Dendritic cell treated with granulocyte-macrophage colony-stimulating factor and Interleukin-4, amounts not matched to agents 40 ng/mL and 50 ng/mL, for 4 days (primary cell): Measurements from ENCODE around the gene NPIPB6.

Experiments
- H3K27ac Mint-ChIP-seq: one replicate; pipeline ENCODE4 v1.8.0; 2022; ENCODE audit warnings: mild to moderate bottlenecking, mixed read lengths
- H3K27me3 Mint-ChIP-seq: one replicate; pipeline ENCODE4 v1.8.0; 2022; ENCODE audit warnings: mild to moderate bottlenecking, mixed read lengths
- H3K36me3 Mint-ChIP-seq: one replicate; pipeline ENCODE4 v1.8.0; 2022; ENCODE audit warnings: low read depth, mixed read lengths
- H3K4me1 Mint-ChIP-seq: one replicate; pipeline ENCODE4 v1.8.0; 2022; ENCODE audit warnings: low read depth, mixed read lengths
- H3K4me3 Mint-ChIP-seq: one replicate; pipeline ENCODE4 v1.8.0; 2022; ENCODE audit warnings: mild to moderate bottlenecking, moderate library complexity, mixed read lengths
- H3K9me3 Mint-ChIP-seq: one replicate; pipeline ENCODE4 v1.8.0; 2022; ENCODE audit warnings: mixed read lengths
- intact Hi-C: fragments of 100-400 bp; cut with micrococcal nuclease; formaldehyde crosslinking; loops from one replicate; pipeline ENCODE4 v1.15.0; 2022

The NPIPB6 gene

GRCh38 chr16:28316054-28316453 lies 47.3 kb downstream of the NPIPB6 start:
- intact Hi-C loops = no loop called here
- Mint-ChIP-seq H3K4me3 (no peak overlapping the region), H3K36me3 (no peaks in the 10 kb centered on the region), H3K9me3 (no peaks in the 10 kb centered on the region), H3K27ac (no peak overlapping the region), H3K4me1 (no peaks in the 10 kb centered on the region), H3K27me3 (peaks cover 9% of the 10 kb centered on the region)

- no peak overlapping the region for H3K27ac Mint-ChIP-seq
- peaks cover 8% of the 10 kb centered on the region for H3K4me1 Mint-ChIP-seq
- intact Hi-C loops = no loop called here
- no peaks in the 10 kb centered on the region for H3K36me3 Mint-ChIP-seq
- no peaks in the 10 kb centered on the region for H3K9me3 Mint-ChIP-seq
- no peak overlapping the region for H3K4me3 Mint-ChIP-seq
- H3K27me3 Mint-ChIP-seq = peaks cover 10% of the 10 kb centered on the region
Measured at GRCh38 chr16:28313587-28313986, 49.7 kb downstream of the NPIPB6 start.

- intact Hi-C loops = no loop called here
- no peaks in the 10 kb centered on the region for H3K9me3 Mint-ChIP-seq
- no peak overlapping the region for H3K27ac Mint-ChIP-seq
- peaks cover 8% of the 10 kb centered on the region for H3K4me1 Mint-ChIP-seq
- H3K27me3 Mint-ChIP-seq = peaks cover 10% of the 10 kb centered on the region
- H3K36me3 Mint-ChIP-seq = no peaks in the 10 kb centered on the region
- H3K4me3 Mint-ChIP-seq = no peak overlapping the region
Measured at GRCh38 chr16:28312327-28312726, 51.0 kb downstream of the NPIPB6 start.

- peaks cover 8% of the 10 kb centered on the region for H3K4me1 Mint-ChIP-seq
- H3K27me3 Mint-ChIP-seq = peaks cover 10% of the 10 kb centered on the region
- no peak overlapping the region for H3K4me3 Mint-ChIP-seq
- intact Hi-C loops = no loop called here
- no peak overlapping the region for H3K27ac Mint-ChIP-seq
- no peaks in the 10 kb centered on the region for H3K9me3 Mint-ChIP-seq
- H3K36me3 Mint-ChIP-seq = no peaks in the 10 kb centered on the region
Measured at GRCh38 chr16:28311913-28312312, 51.4 kb downstream of the NPIPB6 start.

GRCh38 chr16:28311413-28311812 lies 51.9 kb downstream of the NPIPB6 start:
- H3K9me3 Mint-ChIP-seq = no peaks in the 10 kb centered on the region
- H3K27me3 Mint-ChIP-seq = peaks cover 10% of the 10 kb centered on the region
- H3K36me3 Mint-ChIP-seq = no peaks in the 10 kb centered on the region
- H3K4me1 Mint-ChIP-seq = peaks cover 8% of the 10 kb centered on the region
- intact Hi-C loops = no loop called here
- no peak overlapping the region for H3K4me3 Mint-ChIP-seq
- H3K27ac Mint-ChIP-seq = no peak overlapping the region

GRCh38 chr16:28310796-28311195 lies 52.5 kb downstream of the NPIPB6 start:
- Mint-ChIP-seq H3K36me3 (no peaks in the 10 kb centered on the region), H3K4me1 (peaks cover 8% of the 10 kb centered on the region), H3K9me3 (no peaks in the 10 kb centered on the region), H3K4me3 (no peak overlapping the region), H3K27me3 (peaks cover 10% of the 10 kb centered on the region), H3K27ac (no peak overlapping the region)
- intact Hi-C loops = no loop called here

GRCh38 chr16:28309811-28310311 lies 53.4 kb downstream of the NPIPB6 start:
- intact Hi-C loops = no loop called here
- peaks cover 8% of the 10 kb centered on the region for H3K4me1 Mint-ChIP-seq
- no peaks in the 10 kb centered on the region for H3K9me3 Mint-ChIP-seq
- no peak overlapping the region for H3K27ac Mint-ChIP-seq
- no peak overlapping the region for H3K4me3 Mint-ChIP-seq
- H3K27me3 Mint-ChIP-seq = peaks cover 10% of the 10 kb centered on the region
- no peaks in the 10 kb centered on the region for H3K36me3 Mint-ChIP-seq

GRCh38 chr16:28308794-28309584 lies 54.3 kb downstream of the NPIPB6 start:
- Mint-ChIP-seq H3K36me3 (no peaks in the 10 kb centered on the region), H3K4me3 (no peak overlapping the region), H3K27ac (no peak overlapping the region), H3K27me3 (peaks cover 5% of the 10 kb centered on the region), H3K9me3 (no peaks in the 10 kb centered on the region), H3K4me1 (peaks cover 8% of the 10 kb centered on the region)
- intact Hi-C loops = no loop called here

GRCh38 chr16:28307936-28308335 lies 55.4 kb downstream of the NPIPB6 start:
- H3K4me3 Mint-ChIP-seq = no peak overlapping the region
- H3K27ac Mint-ChIP-seq = no peak overlapping the region
- peaks cover 8% of the 10 kb centered on the region for H3K4me1 Mint-ChIP-seq
- no peaks in the 10 kb centered on the region for H3K36me3 Mint-ChIP-seq
- H3K27me3 Mint-ChIP-seq = peaks cover 4% of the 10 kb centered on the region
- no peaks in the 10 kb centered on the region for H3K9me3 Mint-ChIP-seq
- intact Hi-C loops = no loop called here

- intact Hi-C loops = no loop called here
- H3K4me1 Mint-ChIP-seq = no peaks in the 10 kb centered on the region
- no peak overlapping the region for H3K27ac Mint-ChIP-seq
Measured at GRCh38 chr16:28304214-28304613, 59.1 kb downstream of the NPIPB6 start.

GRCh38 chr16:28303132-28303531 lies 60.2 kb downstream of the NPIPB6 start:
- intact Hi-C loops = no loop called here
- no peak overlapping the region for H3K27ac Mint-ChIP-seq
- H3K36me3 Mint-ChIP-seq = no peaks in the 10 kb centered on the region
- H3K4me1 Mint-ChIP-seq = no peaks in the 10 kb centered on the region
- H3K27me3 Mint-ChIP-seq = peaks cover 7% of the 10 kb centered on the region
- H3K4me3 Mint-ChIP-seq = no peak overlapping the region
- H3K9me3 Mint-ChIP-seq = no peaks in the 10 kb centered on the region

More at GRCh38 chr16:28304214-28304613, 59.1 kb downstream of the NPIPB6 start:
- peaks cover 7% of the 10 kb centered on the region for H3K27me3 Mint-ChIP-seq
- no peaks in the 10 kb centered on the region for H3K9me3 Mint-ChIP-seq
- no peaks in the 10 kb centered on the region for H3K36me3 Mint-ChIP-seq
- H3K4me3 Mint-ChIP-seq = no peak overlapping the region

GRCh38 chr16:28301620-28302019 lies 61.7 kb downstream of the NPIPB6 start:
- Mint-ChIP-seq H3K4me1 (no peaks in the 10 kb centered on the region), H3K27ac (no peak overlapping the region), H3K9me3 (no peaks in the 10 kb centered on the region), H3K27me3 (peaks cover 11% of the 10 kb centered on the region), H3K4me3 (no peak overlapping the region), H3K36me3 (no peaks in the 10 kb centered on the region)
- intact Hi-C loops = no loop called here

- intact Hi-C loops = no loop called here
- Mint-ChIP-seq H3K9me3 (no peaks in the 10 kb centered on the region), H3K27ac (no peak overlapping the region), H3K4me1 (no peaks in the 10 kb centered on the region), H3K36me3 (no peaks in the 10 kb centered on the region), H3K4me3 (no peak overlapping the region), H3K27me3 (peaks cover 12% of the 10 kb centered on the region)
Measured at GRCh38 chr16:28301154-28301553, 62.2 kb downstream of the NPIPB6 start.

- Mint-ChIP-seq H3K4me3 (no peak overlapping the region), H3K4me1 (no peaks in the 10 kb centered on the region), H3K27ac (no peak overlapping the region), H3K36me3 (no peaks in the 10 kb centered on the region), H3K27me3 (peaks cover 14% of the 10 kb centered on the region), H3K9me3 (no peaks in the 10 kb centered on the region)
- intact Hi-C loops = no loop called here
Measured at GRCh38 chr16:28300327-28300726, 63.0 kb downstream of the NPIPB6 start.

GRCh38 chr16:28298511-28298878 lies 64.8 kb downstream of the NPIPB6 start:
- H3K27ac Mint-ChIP-seq = no peak overlapping the region
- no peaks in the 10 kb centered on the region for H3K4me1 Mint-ChIP-seq
- intact Hi-C loops = no loop called here
- H3K9me3 Mint-ChIP-seq = no peaks in the 10 kb centered on the region
- H3K36me3 Mint-ChIP-seq = no peaks in the 10 kb centered on the region
- H3K27me3 Mint-ChIP-seq = peaks cover 32% of the 10 kb centered on the region
- H3K4me3 Mint-ChIP-seq = no peak overlapping the region
